HCT116 (cell line): ENCODE measurements around the gene METTL25.

Experiments used
- JUND ChIP-seq: IDR thresholded peaks from 2 replicates; pipeline ENCODE4 v1.6.1; 2012
- POLR2AphosphoS5 ChIP-seq: IDR thresholded peaks from 2 replicates; pipeline ENCODE4 v1.6.1; 2011; ENCODE audit warnings: mild to moderate bottlenecking, low read depth, low read length, moderate library complexity
- RAD21 ChIP-seq: IDR thresholded peaks from 2 replicates; pipeline ENCODE4 v1.6.1; 2012; ENCODE audit warnings: low read depth, mild to moderate bottlenecking
- SIN3A ChIP-seq: IDR thresholded peaks from 2 replicates; pipeline ENCODE4 v1.6.1; 2012; ENCODE audit warnings: low read depth
- ZFX ChIP-seq: fragments of 450-650 bp; IDR thresholded peaks from 2 replicates; pipeline ENCODE4 v1.6.1; 2017

- no peak for TF ChIP-seq ZFX
- TF ChIP-seq JUND, result no peak
- TF ChIP-seq RAD21, result no peak
- no peak for TF ChIP-seq POLR2AphosphoS5
- TF ChIP-seq SIN3A, result no peak
Measured at GRCh38 chr12:82327861-82328260, 30.5 kb upstream of the METTL25 start.
